Esophagus muscularis mucosa (tissue), 3 donors: ENCODE results near the gene PAQR8.

Source experiments
- CTCF ChIP-seq, 3 experiments: fragments of 200-600 bp in 2 of 3; fragments of 450-650 bp in 1 of 3; sonication (generic) in 2 of 3; IDR thresholded peaks; one replicate each; pipeline ENCODE4 v1.5.1; 2017 to 2019; ENCODE audit warnings: antibody characterized with exemption in 3 of 3, mild to moderate bottlenecking in 2 of 3, moderate library complexity in 1 of 3
- POLR2A ChIP-seq: fragments of 450-650 bp; IDR thresholded peaks from one replicate; pipeline ENCODE4 v1.6.1; 2017; ENCODE audit warnings: antibody characterized with exemption, moderate library complexity, mild to moderate bottlenecking, low read depth
- POLR2AphosphoS5 ChIP-seq, 2 donors: sonication (generic); formaldehyde crosslinking; IDR thresholded peaks; one replicate each; pipeline ENCODE4 v1.6.1; 2017; ENCODE audit warnings: antibody characterized with exemption in 2 of 2

GRCh38 chr6:52324189-52324588 is 37.8 kb upstream of the PAQR8 start:
- no peak for TF ChIP-seq POLR2A
- no peak for TF ChIP-seq CTCF (IDR thresholded peaks at IDR 0.05)
- no peak for TF ChIP-seq POLR2AphosphoS5 (IDR thresholded peaks at IDR 0.05)
